Measurements from ENCODE around the gene MGAT4C. TPM values are rescaled to one million over a fixed set of nuclear protein-coding genes. Genes with fewer than 3 reads are reported as not detected.

The MGAT4C gene
- total and polyA plus RNA-seq, 2 of the 8 experiments (the other 6 are each of a cell fraction or from before 2014, with no cell fraction given): 1.6 to 2.5 TPM

DNA sequence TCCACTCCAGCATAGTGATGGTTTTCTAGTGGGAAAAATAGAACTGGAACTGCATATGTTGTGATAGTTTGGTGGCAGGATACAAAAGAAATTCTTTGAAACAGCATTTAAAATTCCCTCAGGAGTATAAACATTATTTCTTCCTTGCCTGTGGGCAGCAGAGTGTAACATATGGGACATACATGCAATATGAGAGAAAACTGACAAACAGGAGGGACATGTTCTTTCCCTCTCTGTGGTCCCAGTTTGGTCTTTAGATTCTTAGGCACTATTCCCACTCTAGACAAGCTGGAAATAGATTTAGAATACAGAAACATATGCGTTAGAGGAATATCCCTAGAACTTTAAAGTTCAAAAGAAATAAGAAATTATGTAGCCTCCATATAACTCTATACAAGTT, 68.0 kb downstream of the MGAT4C start:
- H2BK20ac ChIP-seq (ENCODE audit: low read length): no peak overlapping the region
- ChIA-PET POLR2A (ENCODE audit: partially characterized antibody) (no interaction called here), CTCF (ENCODE audit: partially characterized antibody) (no interaction called here)
- no peaks in the 10 kb centered on the region for H3K36me3 ChIP-seq (ENCODE audit: control insufficient read depth in 2 of 4, insufficient read depth in 4 of 4, low read length in 3 of 4)
- no peak overlapping the region for H2BK5ac ChIP-seq (ENCODE audit: low read depth, low read length)
- no peaks in the 10 kb centered on the region for H3K9me3 ChIP-seq (ENCODE audit: insufficient read depth in 2 of 2, low read depth in 1 of 2, low read length in 1 of 2)
- H3K79me2 ChIP-seq (ENCODE audit: control insufficient read depth in 1 of 2, insufficient read depth in 2 of 2, low read length in 2 of 2): no peaks in the 10 kb centered on the region
- WGBS, 2 experiments (ENCODE audit: extremely low coverage in 1 of 2, insufficient coverage in 1 of 2, insufficient read length in 1 of 2, insufficient replicate concordance in 2 of 2, low coverage in 1 of 2, low lambda C conversion rate in 2 of 2, missing lambda C conversion rate in 1 of 2): 90% methylated on average over 1 of the region's 1 CpG; no CpG with 5 or more reads in 1 of the 2 experiments
- no peak overlapping the region for H3K4ac ChIP-seq (replicated peaks; ENCODE audit: insufficient read length, low read depth, low read length)
- DNase-seq (ENCODE audit: low read depth in 1 of 2, low spot score in 2 of 2) (no peak), FAIRE-seq (no peak)
- H3K23me2 ChIP-seq (ENCODE audit: low read depth, low read length): no peaks in the 10 kb centered on the region; the same call in 1 of the 2 replicates
- H2BK15ac ChIP-seq (ENCODE audit: low read length): no peak overlapping the region
- no peaks in the 10 kb centered on the region for H4K20me1 ChIP-seq (replicated peaks in 1 of 2; ENCODE audit: control insufficient read depth in 1 of 2, insufficient read depth in 2 of 2, low read length in 2 of 2)
- H3K4me1 ChIP-seq (replicated peaks in 1 of 4; ENCODE audit: control insufficient read depth in 3 of 4, insufficient read depth in 4 of 4, low read length in 3 of 4): no peaks in the 10 kb centered on the region
- no peak overlapping the region for H3K23ac ChIP-seq (ENCODE audit: insufficient read length)
- H4K91ac ChIP-seq (replicated peaks; ENCODE audit: insufficient read length, low read length): no peak overlapping the region
- no peak overlapping the region for H2BK120ac ChIP-seq (replicated peaks; ENCODE audit: low read depth, low read length)
- no peak overlapping the region for H3K27ac ChIP-seq (ENCODE audit: low read depth, low read length)
- no peak overlapping the region for H2AFZ ChIP-seq (ENCODE audit: low read length)
- H3K18ac ChIP-seq (ENCODE audit: extremely low read depth, low read length): no peak overlapping the region
- no peak overlapping the region for H3K4me2 ChIP-seq (ENCODE audit: insufficient read depth in 1 of 2, low read depth in 2 of 2, low read length in 2 of 2)
- H4K5ac ChIP-seq (ENCODE audit: insufficient read length, low read depth, low read length): no peak overlapping the region
- no peaks in the 10 kb centered on the region for H3K79me1 ChIP-seq (ENCODE audit: low read depth, low read length)
- no peak overlapping the region for H2AK5ac ChIP-seq (ENCODE audit: low read depth, low read length)
- H3K14ac ChIP-seq (ENCODE audit: insufficient read length): no peak overlapping the region
- H4K8ac ChIP-seq (ENCODE audit: extremely low read depth, insufficient read depth, low read length): no peak overlapping the region
- no peak overlapping the region for H3K56ac ChIP-seq (replicated peaks; ENCODE audit: insufficient read length, low read depth, low read length)
- no peak overlapping the region for H2BK12ac ChIP-seq (ENCODE audit: low read depth, low read length)
- H3K9ac ChIP-seq (replicated peaks in 1 of 4; ENCODE audit: extremely low read depth in 1 of 4, low read depth in 3 of 4, low read length in 3 of 4): no peak overlapping the region
- H3K4me3 ChIP-seq (ENCODE audit: extremely low read depth in 1 of 4, insufficient read depth in 2 of 4, low read depth in 3 of 4, low read length in 4 of 4): no peak overlapping the region
- H3K27me3 ChIP-seq (replicated peaks in 1 of 4; ENCODE audit: control insufficient read depth in 3 of 4, extremely low read depth in 1 of 4, insufficient read depth in 3 of 4, low read length in 3 of 4): no peaks in the 10 kb centered on the region
- TF ChIP-seq SIN3A (conservative IDR thresholded peaks at IDR 0.05 in 1 of 2, IDR thresholded peaks at IDR 0.05 in 1 of 2; ENCODE audit: low read depth in 1 of 2, low read length in 2 of 2) (no peak), ZNF274 (IDR thresholded peaks at IDR 0.05; ENCODE audit: borderline replicate concordance, extremely low read depth, low read length) (no peak), TAF1 (IDR thresholded peaks at IDR 0.05; ENCODE audit: low read depth, low read length) (no peak), KDM4A (IDR thresholded peaks at IDR 0.05; ENCODE audit: low read depth, low read length, severe bottlenecking) (no peak), SP2 (IDR thresholded peaks at IDR 0.05; ENCODE audit: low read length) (no peak), POU5F1 (IDR thresholded peaks at IDR 0.05; ENCODE audit: low read depth, low read length) (no peak), MAFK (IDR thresholded peaks at IDR 0.05; ENCODE audit: low read depth, low read length) (no peak), HDAC6 (IDR thresholded peaks at IDR 0.05; ENCODE audit: low read depth, low read length) (no peak), ASH2L (IDR thresholded peaks at IDR 0.05; ENCODE audit: low read length) (no peak), TAF7 (optimal IDR thresholded peaks at IDR 0.05; ENCODE audit: borderline replicate concordance, low read depth, low read length) (no peak), GTF2F1 (IDR thresholded peaks at IDR 0.05; ENCODE audit: borderline replicate concordance, low read depth, low read length) (no peak), RBBP5 (IDR thresholded peaks at IDR 0.05; ENCODE audit: borderline replicate concordance, low read depth, low read length) (no peak), TCF12 (IDR thresholded peaks at IDR 0.05; ENCODE audit: low read depth, low read length) (no peak), CTBP2 (IDR thresholded peaks at IDR 0.05; ENCODE audit: borderline replicate concordance, insufficient read depth, insufficient read length, low read length) (no peak), CREB1 (IDR thresholded peaks at IDR 0.05) (no peak), TBP (IDR thresholded peaks at IDR 0.05; ENCODE audit: low read depth, low read length) (no peak)

All from H1 (cell line).